Ovary (tissue), 9 donors: ENCODE results near the gene PHLDB1. TPM values are rescaled to one million over a fixed set of nuclear protein-coding genes. Genes with fewer than 3 reads are reported as not detected.

Source experiments
- DNase-seq, 5 donors: peaks; one replicate each; pipeline ENCODE4 v3.0.0-alpha.2; 2019 to 2020
- H3K27ac ChIP-seq, 2 donors: fragments of 200-600 bp; one replicate each; pipeline versions ENCODE4 v1.5.1 to v1.8.0; 2019 to 2022
- H3K27me3 ChIP-seq: fragments of 200-600 bp; one replicate; pipeline ENCODE4 v1.8.0; 2022
- H3K36me3 ChIP-seq: fragments of 200-600 bp; sonication (generic); one replicate; pipeline ENCODE4 v1.5.1; 2019
- H3K4me1 ChIP-seq: one replicate; pipeline ENCODE4 v1.8.1; 2013; ENCODE audit warnings: mild to moderate bottlenecking, moderate library complexity; ENCODE audit not compliant: insufficient read depth
- H3K4me3 ChIP-seq: fragments of 200-600 bp; sonication (generic); one replicate; pipeline ENCODE4 v1.5.1; 2017
- H3K9me3 ChIP-seq, 2 donors: fragments of 200-600 bp in 1 of 2; sonication (generic) in 1 of 2; one replicate each; pipeline versions ENCODE4 v1.5.1 to v1.8.1; 2013 to 2019; ENCODE audit warnings: mild to moderate bottlenecking in 1 of 2, moderate library complexity in 1 of 2
- EP300 ChIP-seq: sonication (generic); formaldehyde crosslinking; IDR thresholded peaks from one replicate; pipeline ENCODE4 v1.6.1; 2017; ENCODE audit warnings: antibody characterized with exemption
- POLR2A ChIP-seq: fragments of 450-650 bp; IDR thresholded peaks from one replicate; pipeline ENCODE4 v1.6.1; 2017; ENCODE audit warnings: antibody characterized with exemption, mild to moderate bottlenecking, moderate library complexity
- WGBS, 3 donors: extraction: QIAGEN DNeasy Blood & Tissue Kit in 1 of 3; methylation state at CpG; one replicate each; pipeline versions ENCODE4 v1.1.5 to v1.1.7; 2013 to 2017; 5-methylcytosine and 5-hydroxymethylcytosine counted together
- intact Hi-C, 4 donors: fragments of 100-400 bp; cut with DNase I; formaldehyde crosslinking; loops; one replicate each; pipeline versions ENCODE4 v1.11.0 to v1.15.1; 2022 to 2023
- polyA plus RNA-seq, 2 donors: library from polyadenylated mRNA; stranded (reverse); fragments of 200-250 nt in 1 of 2; fragments of 350-450 nt in 1 of 2; fragmentation: Illumina TruSeq in 1 of 2; extraction: RNeasy Lipid Tissue Mini Kit (QIAGEN cat#74804) in 1 of 2; gene quantifications; one replicate each; pipeline ENCODE4 v1.2.3, GENCODE V29; 2013 to 2014
- total RNA-seq, 7 donors: library from RNA; depleted of rRNA in 2 of 7; stranded (reverse); fragments of >200 nt in 2 of 7; fragmentation: NEBNext Ultra II Directional in 3 of 7; extraction: Animal tissue kit (Norgen Biotek cat#: 25700) in 3 of 7; gene quantifications; one replicate each; pipeline versions ENCODE4 v1.1.0 to v1.2.4, GENCODE V29; 2016 to 2023
- TF ChIP-seq, protein P1 (sequence below), 3 donors: fragments of 450-650 bp in 2 of 3; fragments of 200-600 bp in 1 of 3; IDR thresholded peaks; one replicate each; pipeline versions ENCODE4 v1.5.1 to v1.8.0; 2016 to 2022; ENCODE audit warnings: antibody characterized with exemption in 3 of 3, mild to moderate bottlenecking in 1 of 3
- donor health status: DM: no; HTN: no; CAD: no; lungs with moderate emphysema.
- donor health status: DM: no; HTN: no; CAD: no.
- donor health status: Bipolar disorder and iron deficiency.
- donor health status: DM: yes; HTN: yes; CAD: no.
- donor health status: DM: no; HTN: no; CAD: no.
- donor health status: DM: yes; HTN: yes; CAD: no.

PHLDB1 gene
- total and polyA plus RNA-seq, 9 donors = 46.2 to 265 (median 137) TPM

GRCh38 chr11:118671254-118671653 is 63.8 kb downstream of the PHLDB1 start:
- no peaks in the 10 kb centered on the region for H3K36me3 ChIP-seq
- TF ChIP-seq EP300 (no peak), POLR2A (no peak)
- TF ChIP-seq, protein P1, sequence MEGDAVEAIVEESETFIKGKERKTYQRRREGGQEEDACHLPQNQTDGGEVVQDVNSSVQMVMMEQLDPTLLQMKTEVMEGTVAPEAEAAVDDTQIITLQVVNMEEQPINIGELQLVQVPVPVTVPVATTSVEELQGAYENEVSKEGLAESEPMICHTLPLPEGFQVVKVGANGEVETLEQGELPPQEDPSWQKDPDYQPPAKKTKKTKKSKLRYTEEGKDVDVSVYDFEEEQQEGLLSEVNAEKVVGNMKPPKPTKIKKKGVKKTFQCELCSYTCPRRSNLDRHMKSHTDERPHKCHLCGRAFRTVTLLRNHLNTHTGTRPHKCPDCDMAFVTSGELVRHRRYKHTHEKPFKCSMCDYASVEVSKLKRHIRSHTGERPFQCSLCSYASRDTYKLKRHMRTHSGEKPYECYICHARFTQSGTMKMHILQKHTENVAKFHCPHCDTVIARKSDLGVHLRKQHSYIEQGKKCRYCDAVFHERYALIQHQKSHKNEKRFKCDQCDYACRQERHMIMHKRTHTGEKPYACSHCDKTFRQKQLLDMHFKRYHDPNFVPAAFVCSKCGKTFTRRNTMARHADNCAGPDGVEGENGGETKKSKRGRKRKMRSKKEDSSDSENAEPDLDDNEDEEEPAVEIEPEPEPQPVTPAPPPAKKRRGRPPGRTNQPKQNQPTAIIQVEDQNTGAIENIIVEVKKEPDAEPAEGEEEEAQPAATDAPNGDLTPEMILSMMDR (IDR thresholded peaks at IDR 0.05) = no peak
- no peaks in the 10 kb centered on the region for H3K4me1 ChIP-seq
- H3K27ac ChIP-seq = no peak overlapping the region
- H3K27me3 ChIP-seq = no peaks in the 10 kb centered on the region
- intact Hi-C loops = no loop called here
- WGBS, 3 donors = 95 to 96% (median 96%) methylated on average over 2 of the region's 2 CpGs
- H3K4me3 ChIP-seq = no peak overlapping the region
- DNase-seq = no peak
- no peaks in the 10 kb centered on the region for H3K9me3 ChIP-seq

- Histone ChIP-seq H3K9me3 (no peaks in the 10 kb centered on the region), H3K27ac (no peak overlapping the region), H3K4me1 (no peaks in the 10 kb centered on the region), H3K36me3 (no peaks in the 10 kb centered on the region), H3K4me3 (no peak overlapping the region), H3K27me3 (no peaks in the 10 kb centered on the region)
- 67 to 70% (median 68%) methylated on average over 1 of the region's 1 CpG for WGBS, 3 donors
- intact Hi-C loops = no loop called here
- TF ChIP-seq, protein P1 (IDR thresholded peaks at IDR 0.05) = no peak
- TF ChIP-seq EP300 (no peak), POLR2A (no peak)
- no peak for DNase-seq
Observed at GRCh38 chr11:118672846-118673245, 65.4 kb downstream of the PHLDB1 start.

GRCh38 chr11:118673361-118674081 is 66.1 kb downstream of the PHLDB1 start:
- H3K27ac ChIP-seq = no peak overlapping the region
- 70 to 72% (median 70%) methylated on average over 6 of the region's 6 CpGs for WGBS, 3 donors
- H3K27me3 ChIP-seq = no peaks in the 10 kb centered on the region
- H3K36me3 ChIP-seq = no peaks in the 10 kb centered on the region
- H3K4me3 ChIP-seq = no peak overlapping the region
- no peak for DNase-seq
- intact Hi-C loops = no loop called here
- no peaks in the 10 kb centered on the region for H3K4me1 ChIP-seq
- TF ChIP-seq, protein P1 (IDR thresholded peaks at IDR 0.05) = no peak
- TF ChIP-seq POLR2A (no peak), EP300 (no peak)
- H3K9me3 ChIP-seq = no peaks in the 10 kb centered on the region

GRCh38 chr11:118674082-118674435 is 66.6 kb downstream of the PHLDB1 start:
- H3K4me1 ChIP-seq = no peaks in the 10 kb centered on the region
- 70 to 82% (median 75%) methylated on average over 1 of the region's 1 CpG for WGBS, 3 donors
- H3K9me3 ChIP-seq = no peaks in the 10 kb centered on the region
- DNase-seq = no peak
- H3K27me3 ChIP-seq = no peaks in the 10 kb centered on the region
- intact Hi-C loops = no loop called here
- no peak for TF ChIP-seq POLR2A
- TF ChIP-seq EP300 = no peak
- TF ChIP-seq, protein P1 (IDR thresholded peaks at IDR 0.05) = no peak
- no peaks in the 10 kb centered on the region for H3K36me3 ChIP-seq
- no peak overlapping the region for H3K27ac ChIP-seq
- no peak overlapping the region for H3K4me3 ChIP-seq
